ENCODE measurements around the gene CA5A. TPM values are rescaled to one million over a fixed set of nuclear protein-coding genes. Genes with fewer than 3 reads are reported as not detected.
A peak's percentile ranks its signal among the peaks of the same experiment; 100 is the strongest.

CA5A gene
- total RNA-seq, 1 experiment from 2014 or later, result not detected

DNA sequence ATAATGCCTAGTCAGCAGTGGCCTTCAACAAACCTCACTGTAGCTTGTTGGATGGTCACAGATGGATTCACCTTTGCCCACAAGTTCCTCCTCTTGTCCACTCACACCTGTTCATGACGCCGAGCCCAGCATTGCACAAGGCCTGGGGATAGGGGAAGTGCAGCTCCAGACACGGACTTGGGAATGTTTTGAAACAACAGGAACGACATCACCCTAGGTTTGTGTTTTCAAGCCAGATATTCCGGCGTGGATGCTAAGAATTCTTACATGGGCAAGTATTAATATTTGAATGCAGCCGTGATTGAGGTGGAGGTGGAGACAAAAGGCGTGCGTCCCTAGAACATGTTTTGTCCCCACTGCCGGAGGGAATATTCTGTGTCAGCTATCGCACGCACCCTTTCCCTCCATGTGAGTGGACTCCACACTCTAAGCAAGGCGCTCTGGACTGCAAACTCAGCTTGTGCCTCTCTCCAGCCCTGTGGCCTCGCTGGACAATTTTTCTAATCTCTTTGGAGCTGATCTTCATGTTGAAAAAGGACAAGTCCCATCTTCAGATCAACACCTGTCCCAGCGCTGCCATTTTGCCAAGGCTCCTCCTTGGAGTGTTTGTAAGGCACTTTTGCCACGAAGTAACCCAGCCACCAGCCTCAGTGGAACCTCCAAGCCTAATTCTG, 12.9 kb upstream of the CA5A start:
- Histone ChIP-seq H3K9me2 (ENCODE audit: insufficient read depth) (no peaks in the 10 kb centered on the region), H3K4me1 (ENCODE audit: control insufficient read depth in 1 of 2, insufficient read depth in 2 of 2, low read length in 2 of 2) (peaks cover 39 to 48% of the 10 kb centered on the region in 2 experiments), H3K4me3 (replicated peaks in 1 of 2; ENCODE audit: low read depth in 1 of 2, low read length in 2 of 2) (peak overlapping the region; percentile 33 to 99), H2AFZ (ENCODE audit: low read depth, low read length, poor library complexity, severe bottlenecking) (peak overlapping the region; percentile 84), H3K4me2 (ENCODE audit: low read length) (peak overlapping the region; percentile 80), H3K79me2 (ENCODE audit: insufficient read depth, low read length) (peaks cover 26% of the 10 kb centered on the region), H3K27ac (ENCODE audit: low read depth, low read length) (peak overlapping the region; percentile 97), H4K20me1 (ENCODE audit: insufficient read depth) (no peaks in the 10 kb centered on the region), H3K9ac (ENCODE audit: low read length) (peak overlapping the region; percentile 83), H3K9me3 (ENCODE audit: control insufficient read depth in 1 of 2, insufficient read depth in 1 of 2, low read depth in 1 of 2, low read length in 2 of 2) (no peaks in the 10 kb centered on the region), H3K36me3 (ENCODE audit: control insufficient read depth in 1 of 2, insufficient read depth in 2 of 2, low read length in 2 of 2) (peaks cover 0 to 5% of the 10 kb centered on the region in 2 experiments; a peak in 2 of 4 replicates), H3K27me3 (ENCODE audit: insufficient read depth, low read length) (no peaks in the 10 kb centered on the region)
- ChIA-PET POLR2A (interaction anchor here (0.7 to 1.2 kb wide), 4 partner anchors 8 to 183 kb away, joined by 3 to 5 read pairs (median 4); partner anchors contain the start of gene KLHDC4), CTCF (interaction anchor here (0.7 kb wide), 1 partner anchor 45 kb away, joined by 4 read pairs; no protein-coding TSS in a partner anchor), RAD21 (ENCODE audit: low non-redundant PET in 1 of 2, low total read pairs in 2 of 2, uncharacterized antibody in 2 of 2, unreplicated experiment in 2 of 2) (interaction anchor here in 1 of 2 experiments (0.6 kb wide), 1 partner anchor 81 kb away, joined by 3 read pairs; no protein-coding TSS in a partner anchor)
- BruUV-seq (replicated peaks), result no TSS peak
- intact Hi-C loops (cut with micrococcal nuclease), result no loop called here
- DNase-seq (ENCODE audit: low read depth, low spot score) (no peak), ATAC-seq (no peak)
- TF ChIP-seq ELF1 (IDR thresholded peaks at IDR 0.05; ENCODE audit: borderline replicate concordance, low read depth) (no peak), POLR2AphosphoS5 (IDR thresholded peaks at IDR 0.05; ENCODE audit: low read depth, low read length) (no peak), JUND (IDR thresholded peaks at IDR 0.05) (no peak), EZH2phosphoT487 (IDR thresholded peaks at IDR 0.05; ENCODE audit: borderline replicate concordance) (no peak), SP1 (IDR thresholded peaks at IDR 0.05; ENCODE audit: low read depth) (no peak), SIN3A (IDR thresholded peaks at IDR 0.05; ENCODE audit: low read depth) (no peak), ZNF274 (IDR thresholded peaks at IDR 0.05; ENCODE audit: low read depth, low read length) (no peak), CBX3 (IDR thresholded peaks at IDR 0.05; ENCODE audit: low read depth) (no peak), POLR2A (IDR thresholded peaks at IDR 0.05; ENCODE audit: borderline replicate concordance, extremely low read depth, insufficient read depth, insufficient read length) (no peak), REST (IDR thresholded peaks at IDR 0.05; ENCODE audit: low read depth) (no peak), ZFX (IDR thresholded peaks at IDR 0.05) (no peak)
- TF ChIP-seq, protein P1, sequence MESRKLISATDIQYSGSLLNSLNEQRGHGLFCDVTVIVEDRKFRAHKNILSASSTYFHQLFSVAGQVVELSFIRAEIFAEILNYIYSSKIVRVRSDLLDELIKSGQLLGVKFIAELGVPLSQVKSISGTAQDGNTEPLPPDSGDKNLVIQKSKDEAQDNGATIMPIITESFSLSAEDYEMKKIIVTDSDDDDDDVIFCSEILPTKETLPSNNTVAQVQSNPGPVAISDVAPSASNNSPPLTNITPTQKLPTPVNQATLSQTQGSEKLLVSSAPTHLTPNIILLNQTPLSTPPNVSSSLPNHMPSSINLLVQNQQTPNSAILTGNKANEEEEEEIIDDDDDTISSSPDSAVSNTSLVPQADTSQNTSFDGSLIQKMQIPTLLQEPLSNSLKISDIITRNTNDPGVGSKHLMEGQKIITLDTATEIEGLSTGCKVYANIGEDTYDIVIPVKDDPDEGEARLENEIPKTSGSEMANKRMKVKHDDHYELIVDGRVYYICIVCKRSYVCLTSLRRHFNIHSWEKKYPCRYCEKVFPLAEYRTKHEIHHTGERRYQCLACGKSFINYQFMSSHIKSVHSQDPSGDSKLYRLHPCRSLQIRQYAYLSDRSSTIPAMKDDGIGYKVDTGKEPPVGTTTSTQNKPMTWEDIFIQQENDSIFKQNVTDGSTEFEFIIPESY (IDR thresholded peaks at IDR 0.05; ENCODE audit: extremely low read depth, insufficient replicate concordance, low read length), result no peak
- TF ChIP-seq, protein P2, sequence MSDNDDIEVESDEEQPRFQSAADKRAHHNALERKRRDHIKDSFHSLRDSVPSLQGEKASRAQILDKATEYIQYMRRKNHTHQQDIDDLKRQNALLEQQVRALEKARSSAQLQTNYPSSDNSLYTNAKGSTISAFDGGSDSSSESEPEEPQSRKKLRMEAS (IDR thresholded peaks at IDR 0.05), result no peak
